HUES48 (cell line): ENCODE results near the gene CDH16.
"Not testable (repeated sequence)": the region's sequence is repeated elsewhere in the genome, so short reads cannot be mapped to it uniquely, and the experiment has no call there.

Experiments used
- H3K27ac ChIP-seq: one replicate; pipeline ENCODE4 v1.7.0; 2013; ENCODE audit warnings: low read depth, low read length, inconsistent platforms
- H3K27me3 ChIP-seq: 2 replicates; pipeline ENCODE4 v1.6.1; 2013; ENCODE audit warnings: mild to moderate bottlenecking, low read length; ENCODE audit not compliant: control insufficient read depth, insufficient read depth
- H3K36me3 ChIP-seq: 2 replicates; pipeline ENCODE4 v1.6.1; 2013; ENCODE audit warnings: low read length; ENCODE audit not compliant: control insufficient read depth, insufficient read depth
- H3K4me1 ChIP-seq: 2 replicates; pipeline ENCODE4 v1.6.1; 2013; ENCODE audit warnings: mild to moderate bottlenecking, low read length; ENCODE audit not compliant: control insufficient read depth, insufficient read depth
- H3K4me3 ChIP-seq: 2 replicates; pipeline ENCODE4 v1.5.1; 2013; ENCODE audit warnings: mild to moderate bottlenecking, low read depth, low read length
- H3K9ac ChIP-seq: 2 replicates; pipeline ENCODE4 v1.6.1; 2013; ENCODE audit warnings: mild to moderate bottlenecking, low read depth, low read length, moderate library complexity
- H3K9me3 ChIP-seq: 2 replicates; pipeline ENCODE4 v1.6.1; 2013; ENCODE audit warnings: low read length; ENCODE audit not compliant: control insufficient read depth, insufficient read depth

The CDH16 gene

GRCh38 chr16:66936462-66936861 is 17.8 kb upstream of the CDH16 start:
- Histone ChIP-seq H3K27ac (no peak overlapping the region), H3K4me3 (no peak overlapping the region), H3K36me3 (peaks cover 15% of the 10 kb centered on the region), H3K9me3 (no peaks in the 10 kb centered on the region), H3K9ac (no peak overlapping the region), H3K4me1 (0 out of 2 replicates have a peak, but pooled peaks cover 5% of the 10 kb centered on the region), H3K27me3 (peaks cover 13% of the 10 kb centered on the region)

GRCh38 chr16:66935314-66936011 is 16.8 kb upstream of the CDH16 start, which contains the start of gene CES2:
TSS of gene CES2 (plus strand) at chr16:66935516. CDS start at chr16:66935636, 120 bp downstream.
- Histone ChIP-seq H3K9ac (peak within 1 kb of the TSS; percentile 27), H3K27ac (no peak within 1 kb of the TSS), H3K9me3 (no peaks in the 10 kb centered on the region), H3K4me3 (peak within 1 kb of the TSS; percentile 72), H3K27me3 (peaks cover 13% of the 10 kb centered on the region), H3K36me3 (peaks cover 5% of the 10 kb centered on the region), H3K4me1 (0 out of 2 replicates have a peak, but pooled peaks cover 5% of the 10 kb centered on the region)

DNA sequence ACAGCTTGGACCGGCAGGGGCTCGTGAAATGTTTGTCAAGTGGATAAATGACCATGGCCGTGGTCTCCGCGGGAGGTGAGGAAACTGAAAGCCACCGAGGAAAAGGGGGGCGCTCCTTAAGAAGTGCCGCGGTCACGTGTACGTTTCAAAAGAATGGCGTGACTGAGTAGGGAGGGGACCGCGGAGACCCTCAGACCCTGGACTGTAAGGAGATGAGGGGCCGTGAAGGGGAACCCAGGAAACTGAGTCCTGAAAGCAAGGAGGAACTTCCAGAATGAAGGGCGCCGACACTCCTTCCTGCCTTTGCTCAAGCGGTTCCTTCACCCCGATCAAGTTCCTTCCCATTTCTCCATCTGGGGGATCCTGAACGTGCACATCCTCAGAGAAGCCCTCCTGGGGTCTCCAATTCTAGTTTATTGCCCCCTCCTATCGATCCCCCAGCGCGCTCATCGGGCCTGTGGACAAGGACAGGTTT is 16.2 kb upstream of the CDH16 start:
- H3K27me3 ChIP-seq = peaks cover 13% of the 10 kb centered on the region
- not testable (repeated sequence) for H3K4me1 ChIP-seq, H3K27ac ChIP-seq, H3K9me3 ChIP-seq, H3K36me3 ChIP-seq
- H3K9ac ChIP-seq = peak overlapping the region; percentile 27
- peak overlapping the region; percentile 72 for H3K4me3 ChIP-seq

- Histone ChIP-seq H3K27ac (no peak within 1 kb of the TSS), H3K9me3 (no peaks in the 10 kb centered on the region), H3K4me3 (peak within 1 kb of the TSS; percentile 72), H3K36me3 (no peaks in the 10 kb centered on the region; the same call in 1 of the 2 replicates), H3K27me3 (peaks cover 13% of the 10 kb centered on the region), H3K4me1 (0 out of 2 replicates have a peak, but pooled peaks cover 5% of the 10 kb centered on the region), H3K9ac (peak within 1 kb of the TSS; percentile 29)
Observed at GRCh38 chr16:66934138-66934838, 15.6 kb upstream of the CDH16 start, which contains the start of gene CIAO2B. TSS of gene CIAO2B (minus strand) at chr16:66934402. CDS start at chr16:66934364, 38 bp downstream.

- H3K4me3 ChIP-seq = peak overlapping the region; percentile 72
- peak overlapping the region; percentile 29; the same call in 1 of the 2 replicates for H3K9ac ChIP-seq
- H3K27me3 ChIP-seq = peaks cover 13% of the 10 kb centered on the region
- no peaks in the 10 kb centered on the region for H3K9me3 ChIP-seq
- H3K27ac ChIP-seq = no peak overlapping the region
- H3K36me3 ChIP-seq = no peaks in the 10 kb centered on the region; the same call in 1 of the 2 replicates
- 0 out of 2 replicates have a peak, but pooled peaks cover 5% of the 10 kb centered on the region for H3K4me1 ChIP-seq
Observed at GRCh38 chr16:66933776-66934137, 15.1 kb upstream of the CDH16 start.

GRCh38 chr16:66932076-66932475 is 13.4 kb upstream of the CDH16 start:
- H3K27me3 ChIP-seq = peaks cover 19% of the 10 kb centered on the region
- no peaks in the 10 kb centered on the region; the same call in 1 of the 2 replicates for H3K36me3 ChIP-seq
- H3K27ac ChIP-seq = no peak overlapping the region
- peaks cover 5% of the 10 kb centered on the region; the same call in 1 of the 2 replicates for H3K4me1 ChIP-seq
- no peak overlapping the region for H3K9ac ChIP-seq
- no peak overlapping the region for H3K4me3 ChIP-seq
- H3K9me3 ChIP-seq = no peaks in the 10 kb centered on the region

DNA sequence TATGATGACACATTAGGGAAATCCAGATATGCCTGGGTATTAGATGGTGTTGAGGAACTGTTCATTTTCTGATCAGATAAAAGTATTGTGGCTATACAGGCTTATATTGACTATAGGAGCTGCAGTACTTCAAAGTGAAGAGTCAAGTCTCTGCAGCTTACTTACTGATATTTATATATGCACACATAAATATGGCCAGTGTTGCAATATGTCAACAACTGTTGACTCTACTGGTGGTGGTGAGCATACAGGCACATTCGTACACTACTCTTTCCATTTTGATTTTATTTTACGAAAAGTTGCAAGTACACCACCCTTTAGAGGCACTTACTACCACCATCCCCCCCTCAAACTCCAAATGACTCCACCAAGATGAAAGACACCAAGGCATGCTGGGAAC is 13.0 kb upstream of the CDH16 start:
- no peak overlapping the region for H3K9ac ChIP-seq
- H3K4me3 ChIP-seq = no peak overlapping the region
- H3K27ac ChIP-seq = no peak overlapping the region
- no peaks in the 10 kb centered on the region for H3K9me3 ChIP-seq
- peaks cover 23% of the 10 kb centered on the region for H3K27me3 ChIP-seq
- no peaks in the 10 kb centered on the region; the same call in 1 of the 2 replicates for H3K36me3 ChIP-seq
- peaks cover 5% of the 10 kb centered on the region; the same call in 1 of the 2 replicates for H3K4me1 ChIP-seq

DNA sequence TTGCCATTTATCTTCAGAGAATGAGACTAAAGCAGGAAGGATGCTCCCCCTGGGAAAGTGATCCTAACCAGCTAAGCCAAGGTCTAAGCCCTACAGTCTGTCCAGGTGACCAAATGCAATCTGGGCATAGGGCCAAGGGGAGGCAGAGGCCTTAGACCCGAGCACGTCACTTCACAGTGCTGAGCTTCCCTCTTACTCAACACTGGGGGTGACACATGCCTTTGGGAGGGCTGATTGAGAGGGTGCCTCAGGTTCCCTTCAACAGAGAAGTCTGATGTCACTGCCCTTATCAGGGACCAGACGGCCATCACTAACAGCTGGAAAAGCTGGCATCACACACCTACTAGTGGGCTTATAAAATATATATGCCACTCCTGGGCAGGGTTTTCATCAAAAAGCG is 11.5 kb upstream of the CDH16 start:
- H3K27ac ChIP-seq = no peak overlapping the region
- H3K9ac ChIP-seq = no peak overlapping the region
- H3K27me3 ChIP-seq = peaks cover 32% of the 10 kb centered on the region
- no peaks in the 10 kb centered on the region; the same call in 1 of the 2 replicates for H3K36me3 ChIP-seq
- no peaks in the 10 kb centered on the region for H3K9me3 ChIP-seq
- H3K4me3 ChIP-seq = no peak overlapping the region
- peaks cover 2% of the 10 kb centered on the region; the same call in 1 of the 2 replicates for H3K4me1 ChIP-seq

DNA sequence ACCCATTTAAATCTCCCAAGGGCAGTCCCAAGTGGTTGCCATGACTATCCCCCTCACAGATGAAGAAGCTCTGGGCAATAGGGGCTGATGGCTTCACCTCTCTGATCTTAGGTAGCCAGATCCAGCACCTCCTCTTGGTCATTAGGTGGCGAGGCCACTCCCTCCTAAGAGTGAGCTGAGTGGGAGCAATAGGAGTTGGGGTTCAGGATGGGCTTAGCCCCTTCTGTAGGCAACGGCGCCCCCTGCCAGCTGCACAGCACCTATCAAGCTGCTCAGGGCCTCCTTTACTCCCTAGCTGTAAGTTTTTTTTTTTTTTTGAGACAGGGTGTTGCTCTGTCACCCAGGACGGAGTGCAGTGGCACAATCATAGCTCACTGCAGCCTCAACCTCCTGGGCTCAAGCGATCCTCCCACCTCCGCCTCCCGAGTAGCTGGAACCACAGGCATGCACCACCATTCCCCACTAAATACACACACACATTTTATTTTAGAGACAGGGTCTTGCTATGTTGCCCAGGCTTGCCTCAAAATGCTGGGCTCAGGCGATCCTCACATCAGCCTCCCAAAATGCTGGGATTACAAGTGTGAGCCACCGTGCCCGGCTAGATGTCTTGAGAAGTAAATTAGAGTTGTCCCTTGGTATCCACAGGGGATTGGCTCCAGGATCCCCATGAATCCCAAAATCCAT is 10.2 kb upstream of the CDH16 start:
- H3K9me3 ChIP-seq = no peaks in the 10 kb centered on the region
- H3K27ac ChIP-seq = no peak overlapping the region
- H3K27me3 ChIP-seq = peaks cover 41% of the 10 kb centered on the region
- no peak overlapping the region for H3K9ac ChIP-seq
- no peaks in the 10 kb centered on the region; the same call in 1 of the 2 replicates for H3K4me1 ChIP-seq
- H3K4me3 ChIP-seq = no peak overlapping the region
- no peaks in the 10 kb centered on the region; the same call in 1 of the 2 replicates for H3K36me3 ChIP-seq

GRCh38 chr16:66927918-66928649 is 9.4 kb upstream of the CDH16 start:
- peaks cover 44% of the 10 kb centered on the region for H3K27me3 ChIP-seq
- no peaks in the 10 kb centered on the region; the same call in 1 of the 2 replicates for H3K4me1 ChIP-seq
- H3K36me3 ChIP-seq = no peaks in the 10 kb centered on the region; the same call in 1 of the 2 replicates
- H3K9ac ChIP-seq = no peak overlapping the region
- no peaks in the 10 kb centered on the region for H3K9me3 ChIP-seq
- H3K4me3 ChIP-seq = no peak overlapping the region
- no peak overlapping the region for H3K27ac ChIP-seq
